ENCODE measurements around the gene KLHL6. TPM values are rescaled to one million over a fixed set of nuclear protein-coding genes. Genes with fewer than 3 reads are reported as not detected.
"Not testable (repeated sequence)": the region's sequence is repeated elsewhere in the genome, so short reads cannot be mapped to it uniquely, and the experiment has no call there.

Gene KLHL6
- polyA plus RNA-seq, 3 donors = 0.44 to 1.3 (median 1.2) TPM

DNA sequence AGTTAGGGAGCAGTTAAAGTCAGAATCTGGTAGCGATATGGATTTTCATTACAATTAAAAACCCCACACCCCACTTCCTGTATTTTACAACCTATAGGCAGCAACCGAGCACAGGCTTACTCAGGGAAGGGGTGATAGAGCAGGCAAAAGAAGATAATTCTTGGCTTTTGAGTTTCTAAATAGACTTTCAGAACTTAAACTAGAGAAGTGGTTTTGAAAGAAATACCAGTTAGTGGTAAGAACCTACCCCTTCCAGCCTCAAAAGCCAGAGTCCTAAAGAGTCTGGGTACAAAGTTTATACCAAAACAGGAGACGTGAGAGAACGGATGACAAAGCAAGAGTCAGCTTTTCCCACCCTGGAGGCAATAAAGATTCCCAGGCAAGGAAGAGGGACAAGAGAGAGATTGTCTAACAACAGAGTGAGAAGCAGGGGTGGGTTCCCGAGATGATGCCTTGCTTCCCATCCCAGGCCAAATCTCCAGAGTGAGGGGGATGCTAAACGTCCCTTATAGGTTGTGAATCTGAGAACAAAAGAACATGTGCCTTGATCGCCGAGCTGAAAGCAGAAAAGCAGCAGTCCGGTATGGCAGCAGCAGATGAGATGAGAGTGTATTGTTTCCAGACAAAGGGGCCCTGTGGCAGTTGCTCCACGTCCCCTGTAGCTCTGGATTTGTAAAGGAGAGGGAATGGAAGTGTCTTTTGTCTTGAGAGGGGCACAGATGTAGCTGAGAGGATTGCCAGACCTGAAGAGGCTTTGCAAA lies 36.8 kb downstream of the KLHL6 start:
- H3K27ac ChIP-seq (ENCODE audit: low read depth, low read length) = no peak overlapping the region
- WGBS, 3 donors = 70 to 77% (median 74%) methylated on average over 10 of the region's 10 CpGs

DNA sequence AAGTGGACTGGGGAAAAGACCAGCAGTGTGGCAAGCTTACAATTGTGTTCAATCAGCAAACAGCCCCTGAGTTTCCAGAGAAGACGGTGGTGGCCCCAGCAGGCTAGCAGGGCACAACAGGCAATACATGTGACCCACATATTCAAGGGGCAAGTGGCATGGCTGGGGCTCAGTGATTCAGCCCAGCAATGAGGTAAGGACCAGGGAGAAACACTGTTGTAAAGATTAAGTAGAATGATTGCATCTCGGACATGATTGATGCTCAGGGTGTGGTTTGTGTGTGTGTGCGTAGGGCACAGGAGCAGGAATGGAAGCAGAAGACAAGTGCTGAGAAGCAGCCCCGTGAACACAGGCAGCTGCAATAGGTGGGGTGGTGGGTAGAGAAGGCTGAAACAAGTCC lies 37.9 kb downstream of the KLHL6 start:
- WGBS, 3 donors = 83 to 84% (median 84%) methylated on average over 4 of the region's 4 CpGs
- H3K27ac ChIP-seq (ENCODE audit: low read depth, low read length) = no peak overlapping the region

DNA sequence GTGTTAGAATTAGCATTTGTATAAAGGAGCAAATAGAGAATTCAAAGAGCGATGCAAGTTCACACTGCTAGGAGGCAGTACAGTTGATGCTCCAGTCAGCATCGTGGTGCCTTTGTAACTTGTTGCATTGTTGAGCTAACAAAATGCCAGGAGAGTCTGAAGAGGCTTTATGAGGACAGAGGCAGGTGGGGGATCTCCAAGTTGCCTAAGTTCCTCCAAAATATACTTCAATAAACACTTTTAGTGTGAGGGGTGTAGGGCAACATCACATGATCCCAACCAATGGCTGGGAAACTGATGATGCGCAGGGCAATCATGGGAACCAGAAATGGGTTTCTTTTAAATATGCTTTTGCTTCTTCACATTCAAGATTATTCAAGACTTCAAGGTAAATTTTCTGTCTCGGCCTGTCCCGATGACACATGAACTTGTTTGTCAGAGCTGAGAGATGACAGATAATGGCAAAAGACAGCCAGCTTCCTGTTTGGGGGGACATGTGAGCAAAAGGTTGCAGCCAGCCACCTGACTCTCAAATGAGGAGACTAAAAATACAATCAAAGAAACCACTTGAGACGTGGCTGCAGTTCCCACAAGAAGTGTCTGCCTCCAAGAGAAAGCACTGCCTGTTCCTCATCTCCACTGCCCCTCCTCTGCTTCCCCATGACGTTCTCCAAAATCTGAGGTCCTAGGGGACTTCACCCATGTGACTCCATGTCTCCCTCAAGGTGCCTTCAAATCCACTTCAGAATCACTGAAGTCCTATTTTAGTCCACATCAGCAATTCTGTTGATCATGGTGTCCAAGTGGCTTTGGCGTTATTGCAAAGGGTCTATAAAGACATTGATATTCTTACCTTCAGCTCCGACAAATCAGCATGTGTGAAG lies 39.3 kb downstream of the KLHL6 start:
- WGBS, 3 donors = 66 to 76% (median 69%) methylated on average over 9 of the region's 9 CpGs
- H3K27ac ChIP-seq (ENCODE audit: low read depth, low read length) = no peak overlapping the region

DNA sequence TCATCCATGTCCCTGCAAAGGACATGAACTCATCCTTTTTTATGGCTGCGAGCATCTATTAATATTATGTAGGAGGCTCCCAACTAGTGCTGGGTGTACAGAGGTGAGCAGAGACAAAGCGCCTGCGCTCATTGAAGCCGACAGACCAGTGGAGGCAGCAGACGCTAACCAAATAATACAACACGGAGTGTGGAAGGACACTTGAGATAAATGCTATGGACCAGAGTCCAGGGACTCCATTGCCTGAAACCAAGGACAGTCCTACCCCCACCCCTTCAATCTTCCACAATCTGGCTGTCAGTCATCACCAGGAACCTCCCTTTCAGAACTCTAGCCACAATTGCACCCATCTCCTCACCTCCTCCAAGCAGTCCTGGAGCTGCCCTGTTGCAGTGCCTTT lies 41.5 kb downstream of the KLHL6 start:
- no peak overlapping the region for H3K27ac ChIP-seq (ENCODE audit: low read depth, low read length)
- WGBS, 3 donors = 78 to 87% (median 82%) methylated on average over 6 of the region's 6 CpGs

DNA sequence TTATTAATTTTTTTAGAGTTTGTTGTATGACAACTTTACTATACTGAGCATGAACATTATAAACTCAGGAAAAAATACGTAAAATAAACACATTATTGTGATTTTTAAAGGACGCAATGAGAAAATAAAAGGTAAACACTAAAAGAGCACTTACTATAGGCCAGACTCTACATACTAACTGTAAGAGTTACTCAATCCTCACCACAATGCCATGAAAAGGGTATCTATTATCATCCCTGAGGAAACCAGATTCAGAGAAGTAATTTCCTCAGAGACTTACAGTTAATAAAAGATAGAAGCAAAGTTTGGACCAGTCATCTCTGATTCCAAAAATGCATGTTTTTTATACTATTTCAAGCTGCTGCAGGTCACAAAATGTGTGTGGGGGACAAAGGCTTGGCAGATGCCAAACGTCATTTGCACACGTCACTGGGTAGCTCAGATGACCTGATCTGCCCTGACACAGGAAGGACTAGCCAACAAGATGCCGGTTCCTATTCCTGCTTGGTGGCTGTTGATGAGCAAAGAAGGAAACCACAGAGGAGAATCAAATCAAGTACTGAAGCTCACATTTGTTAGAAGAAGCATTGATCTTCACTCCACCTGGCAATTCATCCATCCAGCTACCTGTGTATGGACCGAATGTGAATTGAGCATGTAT lies 42.3 kb downstream of the KLHL6 start:
- H3K27ac ChIP-seq (ENCODE audit: low read depth, low read length) = no peak overlapping the region
- 55 to 83% (median 64%) methylated on average over 6 of the region's 6 CpGs for WGBS, 3 donors

DNA sequence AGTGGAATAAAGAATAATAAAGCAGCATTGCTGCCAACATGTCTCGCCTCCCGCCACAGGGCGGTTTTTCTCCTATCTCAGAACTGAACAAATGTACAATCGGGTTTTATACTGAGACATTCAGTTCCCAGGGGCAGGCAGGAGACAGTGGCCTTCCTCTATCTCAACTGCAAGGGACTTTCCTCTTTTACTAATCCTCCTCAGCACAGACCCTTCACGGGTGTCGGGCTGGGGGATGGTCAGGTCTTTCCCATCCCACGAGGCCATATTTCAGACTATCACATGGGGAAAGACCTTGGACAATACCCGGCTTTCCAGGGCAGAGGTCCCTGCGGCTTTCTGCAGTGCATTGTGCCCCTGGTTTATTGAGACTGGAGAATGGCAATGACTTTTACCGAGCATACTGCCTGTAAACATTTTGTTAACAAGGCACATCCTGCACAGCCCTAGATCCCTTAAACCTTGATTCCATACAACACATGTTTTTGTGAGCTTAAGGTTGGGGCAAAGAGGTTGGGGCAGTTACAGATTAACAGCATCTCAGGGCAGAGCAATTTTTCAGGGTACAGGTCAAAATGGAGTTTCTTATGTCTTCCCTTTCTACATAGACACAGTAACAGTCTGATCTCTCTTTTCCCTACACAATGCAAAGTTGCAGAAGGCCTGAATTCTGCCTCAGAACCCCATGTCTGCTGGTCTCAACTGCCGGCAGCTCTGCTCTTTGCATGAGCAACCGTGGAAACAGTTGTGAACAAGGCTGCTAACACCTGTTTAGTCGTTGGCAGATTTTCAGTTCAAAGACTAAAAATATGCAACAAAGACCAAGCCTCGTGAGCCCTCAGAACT lies 44.0 kb downstream of the KLHL6 start:
- not testable (repeated sequence) for H3K27ac ChIP-seq (ENCODE audit: low read depth, low read length)
- 49 to 59% (median 50%) methylated on average over 14 of the region's 14 CpGs for WGBS, 3 donors

DNA sequence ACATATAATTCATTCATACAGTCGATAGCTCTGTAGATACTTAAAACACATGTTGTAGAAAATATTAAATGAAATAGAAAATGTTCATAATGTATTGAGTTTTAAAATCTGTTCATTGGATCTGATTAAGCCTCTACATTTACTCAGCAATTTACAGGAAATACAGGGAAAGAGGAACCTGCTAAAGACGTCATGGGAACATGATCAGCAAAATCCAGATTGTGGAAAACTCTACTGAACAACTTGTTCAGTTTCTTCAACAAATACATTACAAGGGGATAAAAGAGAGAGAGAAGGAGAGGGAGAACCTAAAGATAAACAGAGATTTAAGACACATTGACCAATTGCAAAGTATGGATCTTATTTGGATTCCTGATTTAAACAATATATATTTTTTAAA lies 46.7 kb downstream of the KLHL6 start:
- no peak overlapping the region for H3K27ac ChIP-seq (ENCODE audit: low read depth, low read length)
- WGBS, 3 donors = 60 to 64% (median 63%) methylated on average over 2 of the region's 2 CpGs

DNA sequence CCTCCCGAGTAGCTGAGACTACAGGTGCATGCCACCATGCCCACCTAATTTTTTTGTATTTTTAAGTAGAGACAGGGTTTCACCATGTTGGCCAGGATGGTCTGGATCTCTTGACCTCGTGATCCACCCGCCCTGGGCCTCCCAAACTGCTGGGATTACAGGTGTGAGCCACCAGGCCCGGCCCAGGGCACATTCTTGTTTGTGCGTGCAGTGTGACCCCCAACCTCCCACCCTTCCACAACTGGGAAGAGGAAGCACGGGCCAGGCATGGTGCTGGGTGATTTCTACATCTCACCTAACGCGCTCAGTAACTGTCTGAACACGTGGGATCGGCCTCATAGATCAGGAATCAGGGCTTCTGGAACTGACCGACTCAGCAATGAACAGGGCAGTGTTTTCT lies 48.0 kb downstream of the KLHL6 start:
- 84 to 95% (median 91%) methylated on average over 11 of the region's 11 CpGs for WGBS, 3 donors
- no peak overlapping the region for H3K27ac ChIP-seq (ENCODE audit: low read depth, low read length)

DNA sequence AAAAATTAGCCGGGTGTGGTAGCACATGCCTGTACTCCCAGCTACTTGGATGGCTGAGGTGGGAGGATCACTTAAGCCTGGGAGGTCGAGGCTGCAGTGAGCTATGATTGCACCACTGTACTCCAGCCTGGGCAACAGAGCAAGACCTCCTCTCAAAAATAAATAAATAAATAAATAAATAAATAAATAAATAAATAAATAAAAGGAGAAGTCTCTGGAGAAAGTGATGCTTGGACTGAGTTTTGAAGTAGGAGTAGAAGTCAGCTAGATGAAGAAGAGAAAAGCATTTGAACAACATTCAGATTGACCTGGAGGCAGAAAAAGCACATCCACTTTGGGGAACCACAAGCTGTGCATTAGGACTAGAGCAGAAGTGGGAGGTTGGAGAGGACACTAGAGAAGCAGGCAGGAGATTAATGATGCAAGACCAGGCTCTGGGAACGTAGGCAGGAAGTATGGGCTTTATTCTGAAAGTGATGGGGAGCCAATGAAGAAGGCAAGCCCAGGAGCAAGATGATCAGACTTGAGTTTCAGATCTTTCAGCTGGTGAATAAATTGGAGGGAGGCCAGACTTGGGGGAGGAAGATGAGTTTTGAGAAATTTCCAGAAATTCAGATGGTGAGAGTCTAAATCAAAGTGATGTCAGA lies 48.7 kb downstream of the KLHL6 start:
- 65 to 82% (median 71%) methylated on average over 3 of the region's 3 CpGs for WGBS, 3 donors
- no peak overlapping the region for H3K27ac ChIP-seq (ENCODE audit: low read depth, low read length)

DNA sequence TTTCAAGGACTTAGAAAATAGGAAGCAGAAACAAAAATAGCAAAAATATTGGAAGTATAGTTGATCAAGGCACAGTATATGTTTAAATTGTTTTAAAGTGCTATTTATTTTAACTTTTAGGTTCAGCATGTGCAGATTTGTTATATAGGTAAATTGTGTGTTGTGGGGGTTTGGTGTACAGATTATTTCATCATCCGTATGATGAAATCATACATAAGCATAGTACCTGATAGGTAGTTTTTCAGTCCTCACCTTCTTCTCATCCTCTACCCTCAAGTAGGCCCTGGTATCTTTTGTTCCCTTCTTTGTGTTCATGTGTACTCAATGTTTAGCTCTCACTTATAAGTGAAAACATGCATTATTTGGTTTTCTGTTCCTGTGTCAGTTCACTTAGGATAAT lies 50.9 kb downstream of the KLHL6 start:
- WGBS, 3 donors = 89 to 98% (median 93%) methylated on average over 1 of the region's 1 CpG

DNA sequence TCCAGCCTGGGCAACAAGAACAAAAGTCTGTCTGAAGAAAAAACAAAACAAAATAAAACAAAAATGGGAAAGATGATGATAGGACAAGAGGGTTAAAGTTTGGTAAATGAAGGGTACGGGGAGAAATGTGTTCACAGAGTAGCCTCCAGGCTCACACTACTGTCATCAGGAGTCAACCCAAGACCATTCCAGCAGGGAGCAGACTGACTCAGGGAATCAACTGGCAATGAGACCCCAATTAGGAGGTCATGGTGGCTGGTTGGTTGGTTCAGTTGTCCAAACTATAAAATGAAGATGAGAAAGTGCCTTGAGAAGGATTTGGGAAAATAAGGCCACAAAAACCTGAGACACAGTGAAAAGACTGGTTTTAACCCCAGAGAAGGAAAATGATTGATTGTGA lies 51.8 kb downstream of the KLHL6 start:
- 67 to 86% (median 71%) methylated on average over 1 of the region's 1 CpG for WGBS, 3 donors
- no peak overlapping the region for H3K27ac ChIP-seq (ENCODE audit: low read depth, low read length)

More for the DNA sequence above, 50.9 kb downstream of the KLHL6 start:
- no peak overlapping the region for H3K27ac ChIP-seq (ENCODE audit: low read depth, low read length)

DNA sequence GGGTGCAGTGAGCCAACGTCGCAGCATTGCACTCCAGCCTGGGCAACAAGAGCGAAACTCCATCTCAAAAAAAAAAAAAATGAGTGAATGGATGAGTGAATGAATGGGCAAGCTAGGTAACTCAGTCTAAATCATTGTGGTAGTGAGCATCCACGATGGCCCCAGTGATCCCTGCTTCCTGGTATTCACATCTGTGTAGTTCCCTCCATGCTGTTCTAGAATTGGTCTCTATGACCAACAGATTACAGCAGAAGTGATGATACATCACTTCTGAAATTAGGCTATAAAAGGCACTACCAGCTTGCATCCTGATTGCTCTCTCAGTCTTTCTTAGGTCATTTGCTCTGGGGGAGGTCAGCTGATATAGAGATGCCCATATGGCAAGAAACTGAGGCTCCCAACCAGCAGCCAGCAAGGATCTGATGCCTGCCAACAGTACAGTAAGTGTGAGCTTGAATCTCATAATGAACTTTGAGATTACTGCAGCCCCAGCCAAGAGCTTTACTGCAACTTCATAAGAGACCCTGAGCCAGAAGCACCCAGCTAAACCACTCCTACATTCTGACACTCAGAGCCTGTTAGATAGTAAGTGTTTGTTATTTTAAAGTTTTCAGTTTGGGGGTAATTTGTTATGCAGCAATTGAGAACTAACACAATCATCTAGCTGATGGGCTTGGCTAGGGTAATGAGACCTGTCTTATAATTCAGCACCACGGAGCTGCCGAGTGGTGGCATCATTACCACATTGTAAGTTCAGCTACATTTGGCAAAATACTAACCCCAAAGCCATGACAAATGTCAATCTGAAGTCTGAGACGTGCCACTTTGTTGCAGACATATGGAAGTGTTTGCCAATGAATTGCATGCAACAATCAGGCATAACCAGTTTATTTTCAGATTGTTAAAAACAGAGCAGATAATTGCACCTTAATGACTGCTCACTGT lies 53.0 kb downstream of the KLHL6 start:
- no peak overlapping the region for H3K27ac ChIP-seq (ENCODE audit: low read depth, low read length)
- 73 to 82% (median 78%) methylated on average over 7 of the region's 7 CpGs for WGBS, 3 donors

DNA sequence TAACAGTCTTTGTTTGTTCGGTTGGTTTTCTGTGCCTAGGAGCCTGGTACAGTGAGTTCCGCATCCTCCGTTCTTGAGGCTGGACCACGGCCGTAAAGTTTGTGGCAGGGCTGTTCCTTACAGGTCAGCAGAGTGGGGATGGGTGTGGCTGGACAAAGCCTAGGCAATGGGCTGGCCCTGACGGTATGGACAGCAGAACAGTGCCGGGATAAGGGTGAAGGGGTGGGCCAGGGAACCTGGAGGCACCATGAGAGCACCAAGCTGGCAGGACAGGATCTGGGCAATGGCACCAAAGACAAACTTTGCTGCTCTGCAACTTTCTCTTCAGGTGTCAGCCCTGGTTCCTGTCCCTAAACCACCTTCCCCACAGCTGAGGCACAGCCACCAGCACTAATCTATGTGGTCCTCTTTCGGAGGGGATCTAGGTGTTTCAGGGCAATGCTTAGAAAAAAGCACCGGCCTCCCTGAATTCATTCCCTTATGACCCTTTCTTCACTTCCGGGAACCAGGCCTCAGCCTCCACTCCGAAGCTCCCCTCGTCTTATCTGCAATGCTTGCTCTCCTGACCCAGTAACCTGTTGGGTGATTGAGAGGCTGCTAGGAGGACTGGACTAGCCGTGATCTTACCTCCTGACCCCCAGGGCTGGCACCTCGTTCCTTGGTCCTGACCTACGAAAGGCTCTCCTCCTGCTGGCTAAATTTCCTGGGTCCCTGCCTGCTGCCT lies 54.4 kb downstream of the KLHL6 start:
- H3K27ac ChIP-seq (ENCODE audit: low read depth, low read length) = no peak overlapping the region
- WGBS, 3 donors = 88 to 92% (median 91%) methylated on average over 15 of the region's 15 CpGs

DNA sequence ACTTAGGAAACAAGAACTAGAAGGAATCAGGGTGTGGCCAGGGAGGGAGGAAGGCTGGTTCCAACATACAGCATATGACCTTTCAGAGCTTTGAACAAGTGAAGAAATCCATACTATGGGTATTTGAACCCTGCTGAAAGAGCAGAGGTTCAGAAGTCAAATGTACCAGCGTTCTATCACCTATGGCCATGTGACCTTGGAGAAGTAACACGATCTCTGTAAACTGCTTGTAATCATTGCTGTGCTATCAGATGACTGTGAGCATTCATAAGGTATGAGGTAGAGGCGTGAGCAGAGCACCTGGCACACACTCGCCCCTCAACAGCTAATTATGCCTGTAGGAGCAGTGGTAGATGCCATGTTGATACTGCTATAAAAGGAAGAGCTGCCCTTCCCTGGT lies 55.2 kb downstream of the KLHL6 start:
- 46 to 92% (median 92%) methylated on average over 4 of the region's 4 CpGs for WGBS, 3 donors

DNA sequence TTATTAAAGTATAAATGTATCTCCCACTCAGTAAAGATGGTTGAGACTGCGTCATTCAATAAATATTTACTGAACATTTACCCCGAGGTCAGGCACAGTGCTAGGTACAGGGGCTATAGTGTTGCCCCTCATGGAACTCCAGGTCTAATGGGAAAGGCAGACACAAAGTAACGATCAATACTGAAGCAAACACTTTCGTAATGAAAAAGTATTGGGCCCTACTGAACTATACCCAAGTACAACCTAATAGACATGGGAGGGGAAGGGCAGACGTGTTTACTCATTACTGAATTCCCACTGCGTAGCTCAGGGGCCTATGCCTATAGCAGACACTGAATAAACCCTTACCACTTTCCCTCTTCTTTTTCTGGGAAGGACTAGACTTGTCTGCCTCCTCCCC lies 56.9 kb downstream of the KLHL6 start:
- H3K27ac ChIP-seq (ENCODE audit: low read depth, low read length) = no peak overlapping the region
- 69 to 91% (median 86%) methylated on average over 6 of the region's 6 CpGs for WGBS, 3 donors

More for the DNA sequence above, 55.2 kb downstream of the KLHL6 start:
- H3K27ac ChIP-seq (ENCODE audit: low read depth, low read length) = no peak overlapping the region

DNA sequence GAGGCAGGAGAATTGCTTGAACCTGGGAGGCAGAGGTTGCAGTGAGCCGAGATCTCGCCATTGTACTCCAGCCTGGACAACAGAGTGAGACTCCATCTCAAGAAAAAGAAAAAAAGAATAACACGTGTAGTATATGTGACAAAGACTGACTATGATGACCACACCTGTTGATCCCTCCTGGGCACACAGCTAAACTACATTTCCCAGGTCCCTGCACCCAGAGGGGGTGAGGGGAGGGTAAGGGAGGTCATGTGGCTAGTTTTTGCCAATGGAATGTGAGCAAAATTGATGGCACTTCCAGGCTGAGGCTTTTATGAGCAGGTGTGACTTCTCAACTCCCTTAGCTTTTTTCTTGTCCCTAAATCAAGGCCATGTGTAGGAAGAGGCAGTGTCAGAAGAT lies 58.2 kb downstream of the KLHL6 start:
- WGBS, 3 donors = 89 to 96% (median 93%) methylated on average over 3 of the region's 3 CpGs
- no peak overlapping the region for H3K27ac ChIP-seq (ENCODE audit: low read depth, low read length)
